Muscle layer of colon (tissue), 2 donors: ENCODE data around the gene FSD1.
A peak's percentile ranks its signal among the peaks of the same experiment; 100 is the strongest.

Source experiments
- H3K27ac ChIP-seq: one replicate; pipeline ENCODE4 v1.7.0; 2013; ENCODE audit warnings: low read depth, mild to moderate bottlenecking, low read length, moderate library complexity
- H3K27me3 ChIP-seq, 2 donors: one replicate each; pipeline ENCODE4 v1.7.0; 2013; ENCODE audit warnings: low read length in 2 of 2, mild to moderate bottlenecking in 2 of 2; ENCODE audit not compliant: insufficient read depth in 2 of 2, control insufficient read depth in 1 of 2
- H3K36me3 ChIP-seq: one replicate; pipeline ENCODE4 v1.7.0; 2013; ENCODE audit warnings: mild to moderate bottlenecking, low read length; ENCODE audit not compliant: insufficient read depth
- H3K4me1 ChIP-seq: one replicate; pipeline ENCODE4 v1.7.0; 2013; ENCODE audit warnings: mild to moderate bottlenecking, low read length; ENCODE audit not compliant: insufficient read depth
- H3K4me3 ChIP-seq, 2 donors: one replicate each; pipeline ENCODE4 v1.7.0; 2013; ENCODE audit warnings: low read length in 2 of 2, low read depth in 1 of 2, mild to moderate bottlenecking in 1 of 2, moderate library complexity in 1 of 2
- H3K9ac ChIP-seq: one replicate; pipeline ENCODE4 v1.7.0; 2013; ENCODE audit warnings: low read length
- H3K9me3 ChIP-seq: one replicate; pipeline ENCODE4 v1.7.0; 2013; ENCODE audit warnings: mild to moderate bottlenecking, low read length
- donor health status: abdominal sarcoma.
- donor health status: Adenocarcinoma of cecum.

FSD1 gene

GRCh38 chr19:4303819-4304537 is 420 bp upstream of the FSD1 start:
- Histone ChIP-seq H3K4me3 (peak overlapping the region in 1 of 2 donors; percentile 1), H3K9me3 (no peaks in the 10 kb centered on the region), H3K27ac (no peak overlapping the region), H3K27me3 (peaks cover 4 to 15% of the 10 kb centered on the region in 2 donors), H3K36me3 (no peaks in the 10 kb centered on the region), H3K9ac (no peak overlapping the region), H3K4me1 (no peaks in the 10 kb centered on the region)

- H3K27ac ChIP-seq = no peak overlapping the region
- no peak overlapping the region for H3K4me3 ChIP-seq
These were observed 837 bp downstream of the FSD1 start for GRCh38 chr19:4305257-4305612.

GRCh38 chr19:4305659-4306058 is 1.3 kb downstream of the FSD1 start:
- H3K4me3 ChIP-seq = no peak overlapping the region
- peaks cover 4 to 15% of the 10 kb centered on the region in 2 donors for H3K27me3 ChIP-seq
- H3K4me1 ChIP-seq = no peaks in the 10 kb centered on the region
- no peak overlapping the region for H3K27ac ChIP-seq
- no peaks in the 10 kb centered on the region for H3K36me3 ChIP-seq
- H3K9ac ChIP-seq = no peak overlapping the region
- H3K9me3 ChIP-seq = no peaks in the 10 kb centered on the region

More at GRCh38 chr19:4305257-4305612, 837 bp downstream of the FSD1 start:
- Histone ChIP-seq H3K27me3 (peaks cover 4 to 15% of the 10 kb centered on the region in 2 donors), H3K4me1 (no peaks in the 10 kb centered on the region), H3K36me3 (no peaks in the 10 kb centered on the region), H3K9ac (no peak overlapping the region), H3K9me3 (no peaks in the 10 kb centered on the region)

DNA sequence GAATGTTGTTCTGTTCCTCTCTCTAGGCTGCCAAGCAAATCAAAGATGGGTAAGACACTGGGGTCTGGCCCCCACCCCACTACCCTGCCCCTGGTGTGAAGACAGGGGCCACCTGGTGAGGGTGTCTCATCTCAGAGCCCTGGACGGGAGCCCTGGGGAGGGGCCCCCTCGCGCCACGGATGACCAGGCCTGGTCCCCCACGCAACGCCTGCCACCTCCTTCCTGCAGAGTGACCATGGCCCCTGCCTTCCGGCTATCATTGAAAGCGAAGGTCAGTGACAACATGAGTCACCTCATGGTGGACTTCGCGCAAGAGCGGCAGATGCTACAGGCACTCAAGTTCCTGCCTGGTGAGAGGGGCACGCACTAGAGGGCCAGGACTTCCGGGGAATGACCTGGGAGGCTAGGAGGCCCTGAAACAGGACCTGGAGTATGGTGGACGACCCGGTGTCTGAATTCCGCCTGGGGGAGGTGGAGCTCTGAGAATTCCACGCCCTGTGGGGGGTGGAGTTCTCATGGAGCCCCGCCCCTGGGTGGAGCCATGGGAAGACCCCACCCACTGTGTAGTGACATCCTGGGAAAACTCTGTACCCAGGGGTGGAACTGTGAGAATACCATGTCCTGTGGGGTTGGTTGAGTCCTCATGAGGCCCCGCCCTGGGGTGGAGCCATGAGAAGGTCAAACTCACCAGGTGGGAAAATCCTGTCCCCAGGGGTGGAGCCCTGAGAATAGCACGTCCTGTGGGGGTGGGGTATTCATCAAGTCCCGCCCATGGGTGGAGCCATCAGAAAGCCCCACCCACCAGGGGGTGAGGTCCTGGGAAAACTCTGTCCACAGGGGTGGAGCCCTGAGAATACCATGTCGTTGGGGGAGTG is 6.1 kb downstream of the FSD1 start:
- H3K4me3 ChIP-seq = no peak overlapping the region
- no peaks in the 10 kb centered on the region for H3K4me1 ChIP-seq
- peaks cover 0 to 2% of the 10 kb centered on the region in 2 donors for H3K27me3 ChIP-seq
- H3K36me3 ChIP-seq = no peaks in the 10 kb centered on the region
- no peak overlapping the region for H3K9ac ChIP-seq
- H3K27ac ChIP-seq = no peak overlapping the region
- H3K9me3 ChIP-seq = no peaks in the 10 kb centered on the region

- no peak overlapping the region for H3K9ac ChIP-seq
- H3K4me3 ChIP-seq = no peak overlapping the region
- no peaks in the 10 kb centered on the region for H3K9me3 ChIP-seq
- H3K27me3 ChIP-seq = no peaks in the 10 kb centered on the region
- no peak overlapping the region for H3K27ac ChIP-seq
- H3K4me1 ChIP-seq = no peaks in the 10 kb centered on the region
- no peaks in the 10 kb centered on the region for H3K36me3 ChIP-seq
These were observed 9.6 kb downstream of the FSD1 start for GRCh38 chr19:4313847-4314490.

DNA sequence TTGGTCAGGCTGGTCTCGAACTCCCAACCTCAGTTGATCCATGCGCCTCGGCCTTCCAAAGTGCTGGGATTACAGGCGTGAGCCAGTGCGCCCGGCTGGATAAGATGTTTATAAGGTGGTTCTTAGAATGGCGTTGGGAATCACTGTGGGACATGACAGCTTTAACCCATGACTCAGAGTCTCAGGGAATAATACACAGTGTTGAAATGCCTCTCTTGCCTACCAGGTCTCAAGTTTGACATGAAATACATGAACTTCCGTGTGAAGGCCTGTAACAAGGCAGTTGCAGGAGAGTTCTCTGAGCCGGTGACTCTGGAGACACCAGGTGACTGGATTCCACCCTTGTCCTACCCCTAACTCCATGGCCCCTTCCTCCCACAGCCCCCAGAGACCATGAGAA is 12.6 kb downstream of the FSD1 start:
- H3K27me3 ChIP-seq = no peaks in the 10 kb centered on the region
- no peak overlapping the region for H3K4me3 ChIP-seq
- H3K27ac ChIP-seq = no peak overlapping the region
- no peaks in the 10 kb centered on the region for H3K9me3 ChIP-seq
- no peak overlapping the region for H3K9ac ChIP-seq
- H3K36me3 ChIP-seq = no peaks in the 10 kb centered on the region
- no peaks in the 10 kb centered on the region for H3K4me1 ChIP-seq

GRCh38 chr19:4318460-4318859 is 14.1 kb downstream of the FSD1 start:
- Histone ChIP-seq H3K4me3 (no peak overlapping the region), H3K9me3 (no peaks in the 10 kb centered on the region), H3K27me3 (no peaks in the 10 kb centered on the region), H3K4me1 (no peaks in the 10 kb centered on the region), H3K36me3 (no peaks in the 10 kb centered on the region), H3K9ac (no peak overlapping the region), H3K27ac (no peak overlapping the region)

GRCh38 chr19:4319067-4319718 is 14.8 kb downstream of the FSD1 start:
- no peaks in the 10 kb centered on the region for H3K9me3 ChIP-seq
- no peak overlapping the region for H3K4me3 ChIP-seq
- no peaks in the 10 kb centered on the region for H3K36me3 ChIP-seq
- H3K9ac ChIP-seq = no peak overlapping the region
- no peaks in the 10 kb centered on the region for H3K4me1 ChIP-seq
- H3K27ac ChIP-seq = no peak overlapping the region
- H3K27me3 ChIP-seq = no peaks in the 10 kb centered on the region

GRCh38 chr19:4320419-4320818 is 16.0 kb downstream of the FSD1 start:
- Histone ChIP-seq H3K36me3 (no peaks in the 10 kb centered on the region), H3K27me3 (no peaks in the 10 kb centered on the region), H3K4me3 (no peak overlapping the region), H3K4me1 (no peaks in the 10 kb centered on the region), H3K27ac (no peak overlapping the region), H3K9ac (no peak overlapping the region), H3K9me3 (no peaks in the 10 kb centered on the region)

- Histone ChIP-seq H3K4me3 (no peak overlapping the region), H3K27ac (no peak overlapping the region), H3K9ac (no peak overlapping the region), H3K4me1 (peaks cover 6% of the 10 kb centered on the region), H3K27me3 (peaks cover 0 to 22% of the 10 kb centered on the region in 2 donors), H3K9me3 (no peaks in the 10 kb centered on the region), H3K36me3 (no peaks in the 10 kb centered on the region)
These were observed 18.7 kb downstream of the FSD1 start for GRCh38 chr19:4322942-4323665.
